HG03060 (cell line): Measurements from ENCODE around the gene GPR18.
A peak's percentile ranks its signal among the peaks of the same experiment; 100 is the strongest.

Experiments used
- ATAC-seq: cut with Tn5 transposase; IDR thresholded peaks from one replicate; pipeline ENCODE4 v1.9.1; 2021; ENCODE audit warnings: low read depth, moderate number of reproducible peaks; ENCODE audit not compliant: unreplicated experiment

Gene GPR18

GRCh38 chr13:99258210-99258860, at the start of gene GPR18:
Gene GPR18 (minus strand): TSS chr13:99258379. CDS start chr13:99255872, 2,507 bp downstream.
- ATAC-seq: peak; percentile 83

GRCh38 chr13:99307648-99308339, 49.6 kb upstream of the GPR18 start:
- no peak for ATAC-seq

- peak; percentile 40 for ATAC-seq
Observed at GRCh38 chr13:99307247-99307646, 49.1 kb upstream of the GPR18 start, which contains the start of gene GPR183. Gene GPR183 (minus strand): TSS chr13:99307399. CDS start chr13:99296145, 11,254 bp downstream.

- no peak for ATAC-seq
Observed at GRCh38 chr13:99305566-99305965, 47.4 kb upstream of the GPR18 start.

- no peak for ATAC-seq
Observed at GRCh38 chr13:99305158-99305557, 47.0 kb upstream of the GPR18 start.

GRCh38 chr13:99304541-99304940, 46.4 kb upstream of the GPR18 start:
- no peak for ATAC-seq

- ATAC-seq: no peak
Observed at GRCh38 chr13:99303863-99304521, 45.8 kb upstream of the GPR18 start.

GRCh38 chr13:99302637-99303505, 44.7 kb upstream of the GPR18 start:
- ATAC-seq: no peak

GRCh38 chr13:99301913-99302636, 43.9 kb upstream of the GPR18 start:
- ATAC-seq: no peak

GRCh38 chr13:99301056-99301838, 43.1 kb upstream of the GPR18 start:
- no peak for ATAC-seq

- ATAC-seq: no peak
Observed at GRCh38 chr13:99299920-99300341, 41.8 kb upstream of the GPR18 start.

- no peak for ATAC-seq
Observed at GRCh38 chr13:99299256-99299919, 41.2 kb upstream of the GPR18 start.

- ATAC-seq: no peak
Observed at GRCh38 chr13:99298056-99298455, 39.9 kb upstream of the GPR18 start.

- no peak for ATAC-seq
Observed at GRCh38 chr13:99297331-99297730, 39.2 kb upstream of the GPR18 start.

- ATAC-seq: peak; percentile 37
Observed at GRCh38 chr13:99296398-99296797, 38.2 kb upstream of the GPR18 start.

- no peak for ATAC-seq
Observed at GRCh38 chr13:99295488-99296252, 37.5 kb upstream of the GPR18 start.

- ATAC-seq: no peak
Observed at GRCh38 chr13:99294958-99295357, 36.8 kb upstream of the GPR18 start.

- no peak for ATAC-seq
Observed at GRCh38 chr13:99294198-99294597, 36.0 kb upstream of the GPR18 start.
